HEK293 (cell line): ENCODE data around the gene CEP57L1.

Source experiments
- CTCF ChIA-PET: fragments of 350-600 bp; formaldehyde crosslinking; extraction: SDS; loops from one replicate; lab custom pipeline; 2021; ENCODE audit warnings: antibody characterized with exemption; lab: Yijun Ruan, JAX
- POLR2A ChIA-PET: fragments of 300-600 bp; formaldehyde crosslinking; extraction: SDS; loops from one replicate; lab custom pipeline; 2020; ENCODE audit warnings: antibody characterized with exemption, inconsistent platforms; lab: Yijun Ruan, JAX
- H3K27ac ChIP-seq: fragments of 200-500 bp; sonication (Bioruptor generic); 2 replicates; pipeline ENCODE4 v1.5.1; 2014; ENCODE audit warnings: low read depth, low read length, control low read depth, inconsistent platforms; ENCODE audit errors: extremely low read depth
- H3K36me3 ChIP-seq, 2 experiments: fragments of 200-500 bp in 1 of 2; sonication (Bioruptor generic) in 1 of 2; 1 replicate in 1 of 2; 2 replicates in 1 of 2; pipeline ENCODE4 v1.5.1; 2014 to 2017; ENCODE audit warnings: inconsistent platforms in 2 of 2, low read length in 2 of 2; ENCODE audit not compliant: control insufficient read depth in 2 of 2, insufficient read depth in 1 of 2
- H3K4me1 ChIP-seq: fragments of 200-500 bp; sonication (Bioruptor generic); 2 replicates; pipeline ENCODE4 v1.5.1; 2014; ENCODE audit warnings: mild to moderate bottlenecking, low read length, inconsistent platforms; ENCODE audit not compliant: control insufficient read depth, insufficient read depth
- H3K4me3 ChIP-seq: 2 replicates; pipeline ENCODE4 v1.5.1; 2011; ENCODE audit warnings: low read depth, mild to moderate bottlenecking, control low read depth, low read length, moderate library complexity
- H3K9me3 ChIP-seq: fragments of 200-500 bp; sonication (Bioruptor generic); 2 replicates; pipeline ENCODE4 v1.5.1; 2014; ENCODE audit warnings: low read depth, low read length, inconsistent platforms; ENCODE audit not compliant: control insufficient read depth, insufficient read depth
- EGR2 ChIP-seq: fragments of 450-650 bp; formaldehyde crosslinking; IDR thresholded peaks from 2 replicates; pipeline ENCODE4 v1.5.1; 2016; ENCODE audit warnings: low read depth, missing biosample characterization, missing genetic modification characterization
- GLIS2 ChIP-seq: fragments of 450-650 bp; formaldehyde crosslinking; IDR thresholded peaks from 2 replicates; pipeline ENCODE4 v1.5.1; 2016; ENCODE audit warnings: missing biosample characterization, missing genetic modification characterization
- HOXD13 ChIP-seq: sonication (generic); formaldehyde crosslinking; IDR thresholded peaks from 2 replicates; pipeline ENCODE4 v1.8.0; 2022; ENCODE audit warnings: missing genetic modification reagents, borderline replicate concordance
- KLF1 ChIP-seq: fragments of 450-650 bp; formaldehyde crosslinking; IDR thresholded peaks from 2 replicates; pipeline ENCODE4 v1.5.1; 2016; ENCODE audit warnings: missing biosample characterization, missing genetic modification characterization
- KLF17 ChIP-seq: fragments of 450-650 bp; formaldehyde crosslinking; IDR thresholded peaks from 2 replicates; pipeline ENCODE4 v1.5.1; 2016; ENCODE audit warnings: missing biosample characterization, missing genetic modification characterization
- TRIM28 ChIP-seq: IDR thresholded peaks from 2 replicates; pipeline ENCODE4 v1.6.1; 2011; ENCODE audit warnings: low read length, control low read depth, borderline replicate concordance
- YY1 ChIP-seq: fragments of 450-650 bp; formaldehyde crosslinking; IDR thresholded peaks from 2 replicates; pipeline ENCODE4 v1.5.1; 2018; ENCODE audit warnings: missing biosample characterization, missing genetic modification characterization
- ZBTB44 ChIP-seq: fragments of 450-650 bp; IDR thresholded peaks from 2 replicates; pipeline ENCODE4 v1.5.1; 2018; ENCODE audit warnings: missing biosample characterization, mild to moderate bottlenecking, missing genetic modification characterization
- ZNF112 ChIP-seq: fragments of 450-650 bp; formaldehyde crosslinking; IDR thresholded peaks from 2 replicates; pipeline ENCODE4 v1.5.0; 2017; ENCODE audit warnings: missing biosample characterization, missing genetic modification characterization
- ZNF157 ChIP-seq: fragments of 450-650 bp; formaldehyde crosslinking; IDR thresholded peaks from 2 replicates; pipeline ENCODE4 v1.5.1; 2016; ENCODE audit warnings: missing biosample characterization, missing genetic modification characterization
- ZNF184 ChIP-seq: fragments of 450-650 bp; IDR thresholded peaks from 2 replicates; pipeline ENCODE4 v1.5.1; 2018; ENCODE audit warnings: missing biosample characterization, mild to moderate bottlenecking, missing genetic modification characterization
- ZNF2 ChIP-seq: fragments of 450-650 bp; formaldehyde crosslinking; IDR thresholded peaks from 2 replicates; pipeline ENCODE4 v1.5.1; 2016; ENCODE audit warnings: missing biosample characterization, missing genetic modification characterization
- ZNF221 ChIP-seq: fragments of 450-650 bp; formaldehyde crosslinking; IDR thresholded peaks from 2 replicates; pipeline ENCODE4 v1.5.1; 2017; ENCODE audit warnings: missing biosample characterization, missing genetic modification characterization, borderline replicate concordance
- ZNF248 ChIP-seq: fragments of 450-650 bp; formaldehyde crosslinking; IDR thresholded peaks from 2 replicates; pipeline ENCODE4 v1.5.1; 2017; ENCODE audit warnings: missing biosample characterization, missing genetic modification characterization
- ZNF292 ChIP-seq: fragments of 450-650 bp; formaldehyde crosslinking; IDR thresholded peaks from 2 replicates; pipeline ENCODE4 v1.5.1; 2016; ENCODE audit warnings: low read depth, missing biosample characterization, missing genetic modification characterization, borderline replicate concordance
- ZNF529 ChIP-seq: fragments of 450-650 bp; formaldehyde crosslinking; IDR thresholded peaks from 2 replicates; pipeline ENCODE4 v1.5.1; 2017; ENCODE audit warnings: missing genetic modification characterization, missing biosample characterization; ENCODE audit not compliant: insufficient replicate concordance
- ZNF571 ChIP-seq: fragments of 450-650 bp; formaldehyde crosslinking; IDR thresholded peaks from 2 replicates; pipeline ENCODE4 v1.5.0; 2017; ENCODE audit warnings: missing biosample characterization, missing genetic modification characterization
- ZNF624 ChIP-seq: fragments of 450-650 bp; formaldehyde crosslinking; IDR thresholded peaks from 2 replicates; pipeline ENCODE4 v1.5.1; 2017; ENCODE audit warnings: missing biosample characterization, missing genetic modification characterization
- ZNF692 ChIP-seq: fragments of 450-650 bp; formaldehyde crosslinking; IDR thresholded peaks from 2 replicates; pipeline ENCODE4 v1.5.1; 2016; ENCODE audit warnings: missing biosample characterization, missing genetic modification characterization
- TF ChIP-seq, protein P1 (sequence below): sonication (generic); formaldehyde crosslinking; IDR thresholded peaks from 2 replicates; pipeline ENCODE4 v1.8.1; 2022; ENCODE audit warnings: mild to moderate bottlenecking, moderate library complexity, missing genetic modification reagents
- TF ChIP-seq, protein P2 (sequence below): fragments of 450-650 bp; IDR thresholded peaks from 2 replicates; pipeline ENCODE4 v1.5.1; 2018; ENCODE audit warnings: missing biosample characterization, missing genetic modification characterization
- TF ChIP-seq, protein P3 (sequence below): fragments of 450-650 bp; formaldehyde crosslinking; IDR thresholded peaks from 2 replicates; pipeline ENCODE4 v1.5.1; 2016; ENCODE audit warnings: missing biosample characterization, missing genetic modification characterization
- TF ChIP-seq, protein P4 (sequence below): fragments of 450-650 bp; formaldehyde crosslinking; IDR thresholded peaks from 2 replicates; pipeline ENCODE4 v1.5.1; 2016; ENCODE audit warnings: missing biosample characterization, missing genetic modification characterization

The CEP57L1 gene

GRCh38 chr6:109165392-109165974 is 70.2 kb downstream of the CEP57L1 start:
- ChIA-PET POLR2A (interaction anchor here (0.6 to 0.7 kb wide), 2 partner anchors 36 to 624 kb away, joined by 3 read pairs; no protein-coding TSS in a partner anchor), CTCF (interaction anchor here (0.7 to 1.6 kb wide), 4 partner anchors 22 to 862 kb away, joined by 3 to 9 read pairs (median 6); no protein-coding TSS in a partner anchor)
- H3K27ac ChIP-seq = no peak overlapping the region
- peaks cover 0 to 13% of the 10 kb centered on the region in 2 experiments; a peak in 1 of 3 replicates for H3K36me3 ChIP-seq
- TF ChIP-seq ZNF571 (tag by site-specific recombination) (no peak), ZBTB44 (no peak), ZNF184 (no peak), ZNF529 (no peak), GLIS2 (tag by site-specific recombination) (no peak), ZNF221 (tag by site-specific recombination) (no peak), KLF17 (tag by site-specific recombination) (no peak)
- H3K4me3 ChIP-seq = no peak overlapping the region
- H3K9me3 ChIP-seq = no peaks in the 10 kb centered on the region
- H3K4me1 ChIP-seq = no peaks in the 10 kb centered on the region

DNA sequence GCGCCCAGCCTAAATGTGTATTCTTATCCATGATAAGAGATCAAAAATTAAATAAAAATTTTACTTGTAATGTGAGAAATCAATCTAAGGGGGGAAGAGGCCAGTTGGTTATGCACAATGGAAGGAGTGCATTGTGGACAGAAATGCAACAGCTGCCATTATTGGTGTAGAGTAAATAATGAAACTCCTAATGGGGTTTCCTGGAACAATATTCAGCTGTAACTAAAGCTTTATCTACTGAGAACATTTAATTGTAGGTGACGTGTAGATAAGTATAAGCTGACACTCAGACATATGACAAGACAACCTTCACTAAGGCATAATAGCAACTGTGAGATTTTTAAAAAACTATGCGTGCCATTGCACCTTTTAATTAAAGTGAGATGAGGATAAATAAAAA is 71.4 kb downstream of the CEP57L1 start:
- TF ChIP-seq ZNF112 (tag by site-specific recombination) (no peak), TRIM28 (no peak), ZNF157 (no peak), EGR2 (tag by site-specific recombination) (no peak), ZNF2 (tag by site-specific recombination) (no peak), KLF1 (no peak), HOXD13 (CRISPR knock-in tag) (no peak), YY1 (tag by site-specific recombination) (no peak), ZNF292 (tag by site-specific recombination) (no peak), ZNF248 (tag by site-specific recombination) (no peak), ZNF624 (no peak), ZNF184 (no peak), ZNF692 (no peak)
- TF ChIP-seq, protein P1, sequence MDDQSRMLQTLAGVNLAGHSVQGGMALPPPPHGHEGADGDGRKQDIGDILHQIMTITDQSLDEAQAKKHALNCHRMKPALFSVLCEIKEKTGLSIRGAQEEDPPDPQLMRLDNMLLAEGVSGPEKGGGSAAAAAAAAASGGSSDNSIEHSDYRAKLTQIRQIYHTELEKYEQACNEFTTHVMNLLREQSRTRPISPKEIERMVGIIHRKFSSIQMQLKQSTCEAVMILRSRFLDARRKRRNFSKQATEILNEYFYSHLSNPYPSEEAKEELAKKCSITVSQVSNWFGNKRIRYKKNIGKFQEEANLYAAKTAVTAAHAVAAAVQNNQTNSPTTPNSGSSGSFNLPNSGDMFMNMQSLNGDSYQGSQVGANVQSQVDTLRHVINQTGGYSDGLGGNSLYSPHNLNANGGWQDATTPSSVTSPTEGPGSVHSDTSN (CRISPR knock-in tag) = no peak
- TF ChIP-seq, protein P2, sequence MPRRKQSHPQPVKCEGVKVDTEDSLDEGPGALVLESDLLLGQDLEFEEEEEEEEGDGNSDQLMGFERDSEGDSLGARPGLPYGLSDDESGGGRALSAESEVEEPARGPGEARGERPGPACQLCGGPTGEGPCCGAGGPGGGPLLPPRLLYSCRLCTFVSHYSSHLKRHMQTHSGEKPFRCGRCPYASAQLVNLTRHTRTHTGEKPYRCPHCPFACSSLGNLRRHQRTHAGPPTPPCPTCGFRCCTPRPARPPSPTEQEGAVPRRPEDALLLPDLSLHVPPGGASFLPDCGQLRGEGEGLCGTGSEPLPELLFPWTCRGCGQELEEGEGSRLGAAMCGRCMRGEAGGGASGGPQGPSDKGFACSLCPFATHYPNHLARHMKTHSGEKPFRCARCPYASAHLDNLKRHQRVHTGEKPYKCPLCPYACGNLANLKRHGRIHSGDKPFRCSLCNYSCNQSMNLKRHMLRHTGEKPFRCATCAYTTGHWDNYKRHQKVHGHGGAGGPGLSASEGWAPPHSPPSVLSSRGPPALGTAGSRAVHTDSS (tag by site-specific recombination) = no peak
- TF ChIP-seq, protein P3, sequence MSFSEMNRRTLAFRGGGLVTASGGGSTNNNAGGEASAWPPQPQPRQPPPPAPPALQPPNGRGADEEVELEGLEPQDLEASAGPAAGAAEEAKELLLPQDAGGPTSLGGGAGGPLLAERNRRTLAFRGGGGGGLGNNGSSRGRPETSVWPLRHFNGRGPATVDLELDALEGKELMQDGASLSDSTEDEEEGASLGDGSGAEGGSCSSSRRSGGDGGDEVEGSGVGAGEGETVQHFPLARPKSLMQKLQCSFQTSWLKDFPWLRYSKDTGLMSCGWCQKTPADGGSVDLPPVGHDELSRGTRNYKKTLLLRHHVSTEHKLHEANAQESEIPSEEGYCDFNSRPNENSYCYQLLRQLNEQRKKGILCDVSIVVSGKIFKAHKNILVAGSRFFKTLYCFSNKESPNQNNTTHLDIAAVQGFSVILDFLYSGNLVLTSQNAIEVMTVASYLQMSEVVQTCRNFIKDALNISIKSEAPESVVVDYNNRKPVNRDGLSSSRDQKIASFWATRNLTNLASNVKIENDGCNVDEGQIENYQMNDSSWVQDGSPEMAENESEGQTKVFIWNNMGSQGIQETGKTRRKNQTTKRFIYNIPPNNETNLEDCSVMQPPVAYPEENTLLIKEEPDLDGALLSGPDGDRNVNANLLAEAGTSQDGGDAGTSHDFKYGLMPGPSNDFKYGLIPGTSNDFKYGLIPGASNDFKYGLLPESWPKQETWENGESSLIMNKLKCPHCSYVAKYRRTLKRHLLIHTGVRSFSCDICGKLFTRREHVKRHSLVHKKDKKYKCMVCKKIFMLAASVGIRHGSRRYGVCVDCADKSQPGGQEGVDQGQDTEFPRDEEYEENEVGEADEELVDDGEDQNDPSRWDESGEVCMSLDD (tag by site-specific recombination) = no peak
- TF ChIP-seq, protein P4, sequence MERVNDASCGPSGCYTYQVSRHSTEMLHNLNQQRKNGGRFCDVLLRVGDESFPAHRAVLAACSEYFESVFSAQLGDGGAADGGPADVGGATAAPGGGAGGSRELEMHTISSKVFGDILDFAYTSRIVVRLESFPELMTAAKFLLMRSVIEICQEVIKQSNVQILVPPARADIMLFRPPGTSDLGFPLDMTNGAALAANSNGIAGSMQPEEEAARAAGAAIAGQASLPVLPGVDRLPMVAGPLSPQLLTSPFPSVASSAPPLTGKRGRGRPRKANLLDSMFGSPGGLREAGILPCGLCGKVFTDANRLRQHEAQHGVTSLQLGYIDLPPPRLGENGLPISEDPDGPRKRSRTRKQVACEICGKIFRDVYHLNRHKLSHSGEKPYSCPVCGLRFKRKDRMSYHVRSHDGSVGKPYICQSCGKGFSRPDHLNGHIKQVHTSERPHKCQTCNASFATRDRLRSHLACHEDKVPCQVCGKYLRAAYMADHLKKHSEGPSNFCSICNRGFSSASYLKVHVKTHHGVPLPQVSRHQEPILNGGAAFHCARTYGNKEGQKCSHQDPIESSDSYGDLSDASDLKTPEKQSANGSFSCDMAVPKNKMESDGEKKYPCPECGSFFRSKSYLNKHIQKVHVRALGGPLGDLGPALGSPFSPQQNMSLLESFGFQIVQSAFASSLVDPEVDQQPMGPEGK (tag by site-specific recombination) = no peak
- TF ChIP-seq, all 188 proteins: peak for 0
- Histone ChIP-seq H3K4me1 (no peaks in the 10 kb centered on the region), H3K36me3 (peaks cover 0 to 4% of the 10 kb centered on the region in 2 experiments; a peak in 1 of 3 replicates), H3K9me3 (no peaks in the 10 kb centered on the region), H3K4me3 (no peak overlapping the region), H3K27ac (no peak overlapping the region)
- ChIA-PET POLR2A (no interaction called here), CTCF (interaction anchor here (0.6 to 1.6 kb wide), 3 partner anchors 12 to 431 kb away, joined by 3 to 9 read pairs (median 3); no protein-coding TSS in a partner anchor)
